ENCODE results near the gene OR13J1.

DNA sequence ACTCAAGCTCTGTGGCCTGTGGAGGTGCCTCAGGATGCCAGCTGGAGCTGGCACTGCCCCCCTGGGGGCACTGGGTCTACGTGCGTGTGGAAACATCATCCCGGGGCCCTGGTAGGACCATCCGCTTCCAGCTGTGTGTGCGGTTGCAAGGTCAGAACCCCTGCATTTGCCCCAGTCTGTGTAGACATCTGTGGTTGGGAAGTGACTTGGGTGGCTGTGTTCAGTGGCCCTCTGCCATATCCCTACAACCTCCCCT, 28.6 kb downstream of the OR13J1 start:
- TF ChIP-seq, protein P1, sequence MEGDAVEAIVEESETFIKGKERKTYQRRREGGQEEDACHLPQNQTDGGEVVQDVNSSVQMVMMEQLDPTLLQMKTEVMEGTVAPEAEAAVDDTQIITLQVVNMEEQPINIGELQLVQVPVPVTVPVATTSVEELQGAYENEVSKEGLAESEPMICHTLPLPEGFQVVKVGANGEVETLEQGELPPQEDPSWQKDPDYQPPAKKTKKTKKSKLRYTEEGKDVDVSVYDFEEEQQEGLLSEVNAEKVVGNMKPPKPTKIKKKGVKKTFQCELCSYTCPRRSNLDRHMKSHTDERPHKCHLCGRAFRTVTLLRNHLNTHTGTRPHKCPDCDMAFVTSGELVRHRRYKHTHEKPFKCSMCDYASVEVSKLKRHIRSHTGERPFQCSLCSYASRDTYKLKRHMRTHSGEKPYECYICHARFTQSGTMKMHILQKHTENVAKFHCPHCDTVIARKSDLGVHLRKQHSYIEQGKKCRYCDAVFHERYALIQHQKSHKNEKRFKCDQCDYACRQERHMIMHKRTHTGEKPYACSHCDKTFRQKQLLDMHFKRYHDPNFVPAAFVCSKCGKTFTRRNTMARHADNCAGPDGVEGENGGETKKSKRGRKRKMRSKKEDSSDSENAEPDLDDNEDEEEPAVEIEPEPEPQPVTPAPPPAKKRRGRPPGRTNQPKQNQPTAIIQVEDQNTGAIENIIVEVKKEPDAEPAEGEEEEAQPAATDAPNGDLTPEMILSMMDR (IDR thresholded peaks at IDR 0.05) = no peak
- TF ChIP-seq POLR2A (IDR thresholded peaks at IDR 0.05) = no peak
